MCF 10A (cell line): Measurements from ENCODE around the gene LRMDA. TPM values are rescaled to one million over a fixed set of nuclear protein-coding genes. Genes with fewer than 3 reads are reported as not detected.

Experiments used
- BruUV-seq: library from RNA; stranded (reverse); fragments of 400-500 nt; replicated peaks from 2 replicates; lab custom pipeline; 2021; lab: Mats Ljungman, UMichigan
- CTCF ChIA-PET: fragments of 300-600 bp; sonication (Branson Sonifier 250); formaldehyde crosslinking; extraction: SDS; loops from one replicate; lab custom pipeline; 2021; ENCODE audit warnings: antibody characterized with exemption, inconsistent platforms; lab: Yijun Ruan, JAX
- POLR2A ChIA-PET: fragments of 300-600, 350-650 bp; sonication (Branson Sonifier 250); formaldehyde crosslinking; extraction: SDS; loops from one replicate; lab custom pipeline; 2020; ENCODE audit warnings: antibody characterized with exemption, inconsistent platforms; lab: Yijun Ruan, JAX
- DNase-seq: peaks from one replicate; pipeline ENCODE4 v3.0.0-alpha.2; 2018; ENCODE audit not compliant: unreplicated experiment
- H3K27ac Mint-ChIP-seq: one replicate; pipeline ENCODE4 v1.8.0; 2022; ENCODE audit warnings: mild to moderate bottlenecking, low read depth, mixed read lengths; ENCODE audit not compliant: unreplicated experiment
- H3K27me3 Mint-ChIP-seq: one replicate; pipeline ENCODE4 v1.8.0; 2022; ENCODE audit warnings: mixed read lengths; ENCODE audit not compliant: insufficient read depth, unreplicated experiment
- H3K36me3 Mint-ChIP-seq: one replicate; pipeline ENCODE4 v1.8.0; 2022; ENCODE audit warnings: mild to moderate bottlenecking, moderate library complexity, mixed read lengths; ENCODE audit not compliant: insufficient read depth, unreplicated experiment
- H3K4me1 Mint-ChIP-seq: one replicate; pipeline ENCODE4 v1.8.0; 2022; ENCODE audit warnings: mixed read lengths; ENCODE audit not compliant: insufficient read depth, unreplicated experiment
- H3K4me3 Mint-ChIP-seq: one replicate; pipeline ENCODE4 v1.8.0; 2022; ENCODE audit warnings: mild to moderate bottlenecking, moderate library complexity, mixed read lengths; ENCODE audit not compliant: unreplicated experiment
- H3K9me3 Mint-ChIP-seq: one replicate; pipeline ENCODE4 v1.8.0; 2022; ENCODE audit warnings: mixed read lengths; ENCODE audit not compliant: unreplicated experiment
- intact Hi-C: fragments of 100-400 bp; cut with micrococcal nuclease; formaldehyde crosslinking; loops from 2 replicates; pipeline ENCODE4 v1.14.1; 2022
- total RNA-seq: library from RNA; stranded (reverse); gene quantifications from 2 replicates; pipeline ENCODE4 v1.2.3, GENCODE V29; 2022
- TF ChIP-seq, protein P1 (sequence below): fragments of 200-600 bp; IDR thresholded peaks from one replicate; pipeline ENCODE4 v1.8.0; 2022; ENCODE audit warnings: antibody characterized with exemption, mild to moderate bottlenecking; ENCODE audit not compliant: unreplicated experiment

Gene LRMDA
- total RNA-seq, 1 experiment from 2014 or later = not detected

DNA sequence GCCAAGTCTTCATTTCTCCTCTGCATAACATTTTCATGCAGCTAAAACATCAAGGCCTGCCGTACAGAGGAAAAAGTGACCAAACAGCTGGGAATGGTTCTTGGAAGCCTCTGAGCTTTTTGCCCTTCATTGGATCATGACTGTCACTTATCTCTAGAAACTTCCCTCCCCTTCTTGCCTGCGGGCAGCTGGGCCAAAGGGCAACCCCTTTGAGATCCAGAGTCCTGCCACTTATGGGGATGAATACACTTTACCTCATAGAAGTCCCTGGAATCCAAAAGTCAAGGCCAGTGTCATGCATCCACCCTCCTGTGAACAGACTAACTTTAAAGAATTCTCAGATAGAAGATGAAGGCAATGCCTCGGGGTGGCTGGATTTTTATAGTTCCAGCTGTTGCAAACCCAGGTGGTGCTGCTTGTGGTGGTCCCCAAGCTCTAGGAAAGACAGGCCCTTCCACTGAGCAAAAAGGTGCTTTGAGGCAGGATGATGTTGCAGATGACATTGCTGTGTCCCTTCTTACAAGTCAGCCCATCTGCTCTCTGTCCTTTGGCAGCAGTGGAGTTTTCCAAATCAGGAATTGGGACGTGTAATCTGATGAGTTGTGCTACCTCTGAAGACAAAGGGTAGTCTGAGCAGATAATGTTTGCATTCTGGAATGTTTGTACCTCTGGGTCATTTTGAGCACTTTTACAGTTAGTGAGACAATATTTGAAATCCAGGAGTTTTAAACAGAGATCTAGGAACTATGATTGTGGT lies 64.2 kb downstream of the LRMDA start:
- BruUV-seq = no TSS peak
- POLR2A ChIA-PET = no interaction called here
- no peak overlapping the region for H3K27ac Mint-ChIP-seq
- no peak for DNase-seq
- H3K27me3 Mint-ChIP-seq = no peaks in the 10 kb centered on the region
- H3K4me1 Mint-ChIP-seq = peaks cover 5% of the 10 kb centered on the region
- intact Hi-C loops = no loop called here
- no peaks in the 10 kb centered on the region for H3K36me3 Mint-ChIP-seq
- TF ChIP-seq, protein P1, sequence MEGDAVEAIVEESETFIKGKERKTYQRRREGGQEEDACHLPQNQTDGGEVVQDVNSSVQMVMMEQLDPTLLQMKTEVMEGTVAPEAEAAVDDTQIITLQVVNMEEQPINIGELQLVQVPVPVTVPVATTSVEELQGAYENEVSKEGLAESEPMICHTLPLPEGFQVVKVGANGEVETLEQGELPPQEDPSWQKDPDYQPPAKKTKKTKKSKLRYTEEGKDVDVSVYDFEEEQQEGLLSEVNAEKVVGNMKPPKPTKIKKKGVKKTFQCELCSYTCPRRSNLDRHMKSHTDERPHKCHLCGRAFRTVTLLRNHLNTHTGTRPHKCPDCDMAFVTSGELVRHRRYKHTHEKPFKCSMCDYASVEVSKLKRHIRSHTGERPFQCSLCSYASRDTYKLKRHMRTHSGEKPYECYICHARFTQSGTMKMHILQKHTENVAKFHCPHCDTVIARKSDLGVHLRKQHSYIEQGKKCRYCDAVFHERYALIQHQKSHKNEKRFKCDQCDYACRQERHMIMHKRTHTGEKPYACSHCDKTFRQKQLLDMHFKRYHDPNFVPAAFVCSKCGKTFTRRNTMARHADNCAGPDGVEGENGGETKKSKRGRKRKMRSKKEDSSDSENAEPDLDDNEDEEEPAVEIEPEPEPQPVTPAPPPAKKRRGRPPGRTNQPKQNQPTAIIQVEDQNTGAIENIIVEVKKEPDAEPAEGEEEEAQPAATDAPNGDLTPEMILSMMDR = no peak
- H3K4me3 Mint-ChIP-seq = no peak overlapping the region
- CTCF ChIA-PET = interaction anchor here (0.6 to 1.4 kb wide), 2 partner anchors 8 to 13 kb away, joined by 3 read pairs; no protein-coding TSS in a partner anchor
- no peaks in the 10 kb centered on the region for H3K9me3 Mint-ChIP-seq

DNA sequence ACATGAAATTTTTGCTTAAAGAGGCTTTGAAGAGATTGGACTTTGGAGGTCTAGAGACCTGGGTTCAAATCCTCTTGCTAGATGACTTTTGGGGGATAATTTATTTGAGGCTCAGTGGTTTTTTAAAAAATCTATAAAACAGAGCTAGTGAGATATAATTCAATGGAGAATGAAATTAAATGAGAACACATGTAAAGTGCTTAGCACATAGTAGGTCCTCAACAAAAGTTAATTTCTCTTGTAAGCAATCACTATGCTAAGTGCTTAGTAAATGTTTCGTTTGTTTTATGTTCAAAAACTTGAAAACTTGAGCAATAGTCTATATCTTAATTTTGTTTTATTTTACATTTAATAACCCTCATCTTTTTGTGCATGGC lies 64.8 kb downstream of the LRMDA start:
- no peak overlapping the region for H3K27ac Mint-ChIP-seq
- DNase-seq = no peak
- ChIA-PET CTCF (interaction anchor here (0.6 to 1.4 kb wide), 5 partner anchors 9 to 269 kb away, joined by 3 read pairs; no protein-coding TSS in a partner anchor), POLR2A (no interaction called here)
- no peaks in the 10 kb centered on the region for H3K36me3 Mint-ChIP-seq
- TF ChIP-seq, protein P1 = no peak
- no peaks in the 10 kb centered on the region for H3K27me3 Mint-ChIP-seq
- BruUV-seq = no TSS peak
- intact Hi-C loops = no loop called here
- H3K4me3 Mint-ChIP-seq = no peak overlapping the region
- no peaks in the 10 kb centered on the region for H3K9me3 Mint-ChIP-seq
- peaks cover 5% of the 10 kb centered on the region for H3K4me1 Mint-ChIP-seq

DNA sequence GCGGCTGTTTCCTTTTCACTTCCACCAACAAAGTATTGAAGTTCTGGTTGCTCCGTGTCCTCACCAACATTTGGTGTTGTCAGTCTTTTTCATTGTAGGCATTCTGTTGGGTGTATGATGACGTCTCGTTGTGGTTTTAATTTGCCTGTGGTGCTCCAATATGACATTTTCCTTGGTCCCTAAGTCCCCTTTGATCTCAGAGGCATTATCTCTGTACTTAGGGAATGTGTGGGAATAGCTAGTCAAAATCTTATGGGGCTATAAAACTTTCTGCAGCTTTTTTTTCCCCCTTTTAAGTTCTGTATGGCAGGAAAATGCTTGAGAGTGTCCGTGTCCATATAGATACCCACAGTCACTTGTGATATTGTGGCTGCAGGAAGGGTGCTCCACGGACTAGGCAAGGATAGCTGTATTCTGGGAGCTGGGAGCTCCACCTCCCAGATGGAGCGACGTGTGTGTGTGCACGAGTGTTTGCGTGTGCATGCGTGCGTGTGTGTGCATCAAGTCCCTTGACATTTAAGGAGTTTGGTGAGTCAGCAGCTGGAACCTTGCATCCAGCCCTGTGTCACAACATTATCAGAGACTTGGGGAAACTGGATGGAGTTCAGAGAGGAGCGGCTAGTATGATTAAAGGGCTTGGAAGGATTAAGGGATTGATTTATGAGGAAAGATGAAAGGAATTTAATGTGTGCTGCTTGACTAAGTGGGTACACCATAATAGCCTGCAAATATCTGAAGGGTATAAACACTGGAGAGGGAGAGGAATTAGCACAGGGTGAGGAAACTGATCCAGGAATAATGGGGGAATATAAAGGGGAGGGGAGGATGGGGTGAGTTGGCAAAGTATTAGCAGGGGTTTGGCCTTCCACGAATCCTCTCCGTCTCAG lies 66.8 kb downstream of the LRMDA start:
- H3K4me3 Mint-ChIP-seq = no peak overlapping the region
- H3K27ac Mint-ChIP-seq = no peak overlapping the region
- ChIA-PET POLR2A (interaction anchor here (0.7 kb wide), 2 partner anchors 9 to 1877 kb away, joined by 3 to 5 read pairs; no protein-coding TSS in a partner anchor), CTCF (interaction anchor here (0.6 to 0.7 kb wide), 2 partner anchors 81 to 1330 kb away, joined by 3 to 4 read pairs; no protein-coding TSS in a partner anchor)
- H3K4me1 Mint-ChIP-seq = peaks cover 5% of the 10 kb centered on the region
- DNase-seq = peak; percentile 4
- H3K9me3 Mint-ChIP-seq = no peaks in the 10 kb centered on the region
- BruUV-seq = no TSS peak
- H3K36me3 Mint-ChIP-seq = no peaks in the 10 kb centered on the region
- H3K27me3 Mint-ChIP-seq = no peaks in the 10 kb centered on the region
- TF ChIP-seq, protein P1 = no peak
- intact Hi-C loops = no loop called here

DNA sequence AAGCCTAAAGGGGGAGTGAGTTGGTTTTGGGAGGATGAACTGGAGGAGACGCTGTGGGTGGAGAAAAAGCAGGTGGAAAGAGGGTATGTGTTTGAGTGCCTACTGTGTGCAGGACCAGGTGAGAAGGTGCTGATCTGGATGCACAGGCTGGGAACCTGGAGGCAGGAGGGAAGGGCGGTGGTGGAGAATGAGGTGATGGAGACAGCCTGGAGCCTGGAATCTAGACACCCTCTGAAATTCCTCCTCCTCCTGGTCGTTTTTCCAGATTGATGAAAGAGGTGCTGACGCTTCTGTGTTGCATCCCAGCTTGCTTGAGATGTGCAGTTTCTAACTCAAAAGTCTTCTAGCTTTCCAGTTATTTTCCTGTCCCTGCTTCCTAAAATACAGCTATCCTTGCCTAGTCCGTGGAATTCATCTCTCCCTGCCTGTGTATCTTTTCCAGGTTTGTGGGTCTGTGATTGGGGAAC lies 67.5 kb downstream of the LRMDA start:
- DNase-seq = no peak
- Mint-ChIP-seq H3K27me3 (no peaks in the 10 kb centered on the region), H3K4me1 (peaks cover 5% of the 10 kb centered on the region), H3K27ac (no peak overlapping the region), H3K9me3 (no peaks in the 10 kb centered on the region), H3K36me3 (no peaks in the 10 kb centered on the region), H3K4me3 (no peak overlapping the region)
- intact Hi-C loops = no loop called here
- no TSS peak for BruUV-seq
- ChIA-PET CTCF (no interaction called here), POLR2A (no interaction called here)
- TF ChIP-seq, protein P1 = no peak
